ENCODE measurements around the gene TBC1D8. TPM values are rescaled to one million over a fixed set of nuclear protein-coding genes. Genes with fewer than 3 reads are reported as not detected.

Gene TBC1D8
- total and polyA plus RNA-seq, 2 of the 13 experiments (the other 11 are each of a cell fraction or from before 2014, with no cell fraction given) = 45.1 to 95.4 TPM

GRCh38 chr2:101116841-101117552 lies 34.2 kb downstream of the TBC1D8 start (continued):
- TF ChIP-seq KIAA2018 (CRISPR knock-in tag; IDR thresholded peaks at IDR 0.05; ENCODE audit: borderline replicate concordance) (no peak), CEBPG (CRISPR knock-in tag; IDR thresholded peaks at IDR 0.05) (peak; percentile 97), SRSF4 (IDR thresholded peaks at IDR 0.05; ENCODE audit: low read depth, low read length, poor library complexity, severe bottlenecking) (no peak), SP4 (CRISPR knock-in tag; IDR thresholded peaks at IDR 0.05) (peak; percentile 79), ZMAT3 (CRISPR knock-in tag; conservative IDR thresholded peaks at IDR 0.05) (peak; percentile 80), GATA4 (IDR thresholded peaks at IDR 0.05; ENCODE audit: borderline replicate concordance, low read depth) (peak; percentile 87; the same call in 1 of the 2 replicates), HMG20B (CRISPR knock-in tag; conservative IDR thresholded peaks at IDR 0.05) (peak; percentile 94), TEAD3 (CRISPR knock-in tag; optimal IDR thresholded peaks at IDR 0.05; ENCODE audit: borderline replicate concordance) (peak; percentile 74), HMGXB4 (CRISPR knock-in tag; IDR thresholded peaks at IDR 0.05; ENCODE audit: borderline replicate concordance in 1 of 2, low read depth in 1 of 2) (peak; percentile 56 to 59; a peak in 2 of 4 replicates), ZNF234 (CRISPR knock-in tag; conservative IDR thresholded peaks at IDR 0.05) (no peak), PCBP2 (optimal IDR thresholded peaks at IDR 0.05; ENCODE audit: low read depth, low read length, poor library complexity, severe bottlenecking) (no peak), FOXA1 (IDR thresholded peaks at IDR 0.05) (peak; percentile 99), FOXA1 (CRISPR knock-in tag; IDR thresholded peaks at IDR 0.05) (peak; percentile 99), SOX6 (IDR thresholded peaks at IDR 0.05) (no peak), SOX6 (CRISPR knock-in tag; IDR thresholded peaks at IDR 0.05) (peak; percentile 100), HES4 (CRISPR knock-in tag; IDR thresholded peaks at IDR 0.05; ENCODE audit: borderline replicate concordance) (no peak; the same call in 1 of the 2 replicates), ARNTL (CRISPR knock-in tag; IDR thresholded peaks at IDR 0.05) (peak; percentile 91), ZNF589 (CRISPR knock-in tag; conservative IDR thresholded peaks at IDR 0.05) (peak; percentile 29; the same call in 1 of the 2 replicates), ZNF33A (CRISPR knock-in tag; IDR thresholded peaks at IDR 0.05; ENCODE audit: borderline replicate concordance) (0 out of 2 replicates have a peak, but pooled peaks have one; percentile 69), ATF1 (CRISPR knock-in tag; IDR thresholded peaks at IDR 0.05) (peak; percentile 79), KLF13 (CRISPR knock-in tag; IDR thresholded peaks at IDR 0.05) (no peak)

Measured in HepG2 (cell line).